ENCODE data around the gene NEIL3. TPM values are rescaled to one million over a fixed set of nuclear protein-coding genes. Genes with fewer than 3 reads are reported as not detected.

Gene NEIL3
- total RNA-seq, 2 experiments from 2014 or later, result 16.6 to 18.7 TPM

DNA sequence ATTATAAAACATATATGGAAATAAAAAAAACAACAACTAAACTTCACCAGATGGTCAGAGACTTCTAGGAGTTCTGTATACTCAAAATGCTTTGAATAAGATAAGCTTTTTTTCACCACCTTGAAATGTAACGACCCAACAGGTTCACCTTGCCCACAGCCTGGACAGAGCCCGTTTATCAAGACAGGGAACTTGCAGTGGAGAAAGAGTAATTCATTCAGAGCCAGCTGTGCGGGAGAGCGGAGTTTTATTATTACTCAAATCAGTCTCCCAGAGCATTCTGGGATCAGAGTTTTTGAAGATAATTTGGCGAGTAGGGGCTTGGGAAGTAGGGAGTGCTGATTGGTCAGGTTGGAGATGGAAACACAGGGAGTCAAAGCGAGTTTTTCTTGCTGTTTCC, 94.1 kb downstream of the NEIL3 start:
- DNase-seq (no peak), ATAC-seq (no peak)
- ChIA-PET CTCF (interaction anchor here (0.6 to 1.6 kb wide), 4 partner anchors 10 to 153 kb away, joined by 3 to 5 read pairs (median 4); no protein-coding TSS in a partner anchor), POLR2A (interaction anchor here (1.6 to 1.8 kb wide), 2 partner anchors 11 to 38 kb away, joined by 3 to 7 read pairs; partner anchors contain the start of gene AGA)
- Mint-ChIP-seq H3K4me3 (no peak overlapping the region), H3K9me3 (no peaks in the 10 kb centered on the region), H3K27ac (no peak overlapping the region), H3K27me3 (no peaks in the 10 kb centered on the region), H3K4me1 (ENCODE audit: low read depth) (peaks cover 38% of the 10 kb centered on the region), H3K36me3 (ENCODE audit: low read depth) (no peaks in the 10 kb centered on the region)
- TF ChIP-seq, protein P1, sequence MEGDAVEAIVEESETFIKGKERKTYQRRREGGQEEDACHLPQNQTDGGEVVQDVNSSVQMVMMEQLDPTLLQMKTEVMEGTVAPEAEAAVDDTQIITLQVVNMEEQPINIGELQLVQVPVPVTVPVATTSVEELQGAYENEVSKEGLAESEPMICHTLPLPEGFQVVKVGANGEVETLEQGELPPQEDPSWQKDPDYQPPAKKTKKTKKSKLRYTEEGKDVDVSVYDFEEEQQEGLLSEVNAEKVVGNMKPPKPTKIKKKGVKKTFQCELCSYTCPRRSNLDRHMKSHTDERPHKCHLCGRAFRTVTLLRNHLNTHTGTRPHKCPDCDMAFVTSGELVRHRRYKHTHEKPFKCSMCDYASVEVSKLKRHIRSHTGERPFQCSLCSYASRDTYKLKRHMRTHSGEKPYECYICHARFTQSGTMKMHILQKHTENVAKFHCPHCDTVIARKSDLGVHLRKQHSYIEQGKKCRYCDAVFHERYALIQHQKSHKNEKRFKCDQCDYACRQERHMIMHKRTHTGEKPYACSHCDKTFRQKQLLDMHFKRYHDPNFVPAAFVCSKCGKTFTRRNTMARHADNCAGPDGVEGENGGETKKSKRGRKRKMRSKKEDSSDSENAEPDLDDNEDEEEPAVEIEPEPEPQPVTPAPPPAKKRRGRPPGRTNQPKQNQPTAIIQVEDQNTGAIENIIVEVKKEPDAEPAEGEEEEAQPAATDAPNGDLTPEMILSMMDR (IDR thresholded peaks at IDR 0.05), result no peak
- intact Hi-C loops (cut with micrococcal nuclease), result no loop called here

DNA sequence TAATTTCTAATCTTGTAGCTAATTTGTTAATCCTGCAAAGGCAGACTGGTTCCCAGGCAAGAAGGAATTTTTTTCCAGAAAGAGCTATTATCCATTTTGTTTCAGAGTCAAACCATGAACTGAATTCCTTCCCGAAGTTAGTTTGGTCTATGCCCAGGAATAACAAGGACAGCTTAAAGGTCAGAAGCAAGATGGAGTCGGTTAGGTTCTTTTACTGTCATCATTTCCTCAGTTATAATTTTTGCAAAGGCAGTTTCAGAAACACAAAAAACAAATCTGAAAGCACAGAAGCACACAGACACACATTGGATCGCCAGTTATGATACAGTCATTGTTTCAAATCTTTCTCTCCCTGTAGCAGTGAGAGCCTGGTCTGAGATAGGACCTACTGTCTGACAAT, 94.7 kb downstream of the NEIL3 start:
- CTCF ChIA-PET, result interaction anchor here (0.6 to 1.3 kb wide), 2 partner anchors 12 to 96 kb away, joined by 3 read pairs; no protein-coding TSS in a partner anchor
- intact Hi-C loops (cut with micrococcal nuclease), result no loop called here
- POLR2A ChIA-PET, result interaction anchor here (1.6 to 1.8 kb wide), 2 partner anchors 11 to 38 kb away, joined by 3 to 7 read pairs; partner anchors contain the start of gene AGA

DNA sequence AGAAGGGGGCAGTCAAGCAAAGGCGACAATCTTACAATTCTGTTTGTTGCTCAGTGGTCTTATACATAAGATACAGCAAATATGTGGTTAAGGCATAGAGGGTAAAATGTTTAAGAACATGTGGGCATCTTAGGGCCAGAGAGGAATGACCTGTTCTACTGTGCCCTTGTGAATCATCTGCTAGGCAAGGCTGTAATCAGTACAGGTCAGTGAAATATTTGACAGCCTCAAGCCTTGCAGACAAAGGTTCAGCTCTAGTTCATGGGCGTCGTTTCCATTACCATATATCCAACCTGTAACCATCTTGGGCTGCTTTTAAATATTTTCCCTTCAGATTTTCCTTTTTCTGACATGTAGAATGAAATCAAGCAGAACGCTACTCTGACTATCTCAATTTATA, 95.3 kb downstream of the NEIL3 start:
- ATAC-seq, result no peak
- ChIA-PET CTCF (no interaction called here), POLR2A (interaction anchor here (0.5 kb wide), 1 partner anchor 1049 kb away, joined by 3 read pairs; no protein-coding TSS in a partner anchor)
- no peaks in the 10 kb centered on the region for H3K27me3 Mint-ChIP-seq
- no peaks in the 10 kb centered on the region for H3K9me3 Mint-ChIP-seq
- TF ChIP-seq, protein P1 (IDR thresholded peaks at IDR 0.05), result no peak
- intact Hi-C loops (cut with micrococcal nuclease), result no loop called here
- no peak overlapping the region for H3K4me3 Mint-ChIP-seq
- H3K27ac Mint-ChIP-seq, result no peak overlapping the region
- peaks cover 30% of the 10 kb centered on the region for H3K4me1 Mint-ChIP-seq (ENCODE audit: low read depth)
- H3K36me3 Mint-ChIP-seq (ENCODE audit: low read depth), result no peaks in the 10 kb centered on the region
- no peak for DNase-seq

More for the DNA sequence above, 94.7 kb downstream of the NEIL3 start:
- ATAC-seq (no peak), DNase-seq (no peak)
- Mint-ChIP-seq H3K4me1 (ENCODE audit: low read depth) (peaks cover 37% of the 10 kb centered on the region), H3K27ac (no peak overlapping the region), H3K27me3 (no peaks in the 10 kb centered on the region), H3K4me3 (no peak overlapping the region), H3K36me3 (ENCODE audit: low read depth) (no peaks in the 10 kb centered on the region), H3K9me3 (no peaks in the 10 kb centered on the region)
- TF ChIP-seq, protein P1 (IDR thresholded peaks at IDR 0.05), result no peak

DNA sequence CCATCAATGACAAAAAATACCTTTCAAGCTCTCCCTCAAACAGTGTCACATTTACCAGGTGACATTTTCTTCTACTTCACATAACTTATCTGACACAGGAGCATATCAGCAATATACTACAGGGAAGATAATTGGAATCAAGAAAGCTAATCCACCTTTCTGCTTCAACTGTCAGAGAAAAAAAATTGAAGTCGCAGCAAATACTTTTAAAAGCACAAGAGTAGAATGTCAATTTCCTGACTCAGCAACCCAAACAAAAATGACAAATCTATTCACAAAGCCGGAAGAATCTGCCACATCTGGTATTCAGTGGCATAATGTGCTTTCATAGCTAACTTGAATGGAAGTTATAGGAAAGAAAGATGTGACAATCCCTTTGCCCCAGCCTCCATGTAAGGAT, 95.8 kb downstream of the NEIL3 start:
- H3K4me1 Mint-ChIP-seq (ENCODE audit: low read depth), result peaks cover 25% of the 10 kb centered on the region
- intact Hi-C loops (cut with micrococcal nuclease), result no loop called here
- no peaks in the 10 kb centered on the region for H3K27me3 Mint-ChIP-seq
- POLR2A ChIA-PET, result interaction anchor here (0.5 kb wide), 1 partner anchor 1050 kb away, joined by 3 read pairs; no protein-coding TSS in a partner anchor
- TF ChIP-seq, protein P1 (IDR thresholded peaks at IDR 0.05), result no peak
- CTCF ChIA-PET, result no interaction called here
- H3K9me3 Mint-ChIP-seq, result no peaks in the 10 kb centered on the region
- H3K4me3 Mint-ChIP-seq, result no peak overlapping the region
- ATAC-seq (no peak), DNase-seq (no peak)
- H3K36me3 Mint-ChIP-seq (ENCODE audit: low read depth), result no peaks in the 10 kb centered on the region
- H3K27ac Mint-ChIP-seq, result no peak overlapping the region

DNA sequence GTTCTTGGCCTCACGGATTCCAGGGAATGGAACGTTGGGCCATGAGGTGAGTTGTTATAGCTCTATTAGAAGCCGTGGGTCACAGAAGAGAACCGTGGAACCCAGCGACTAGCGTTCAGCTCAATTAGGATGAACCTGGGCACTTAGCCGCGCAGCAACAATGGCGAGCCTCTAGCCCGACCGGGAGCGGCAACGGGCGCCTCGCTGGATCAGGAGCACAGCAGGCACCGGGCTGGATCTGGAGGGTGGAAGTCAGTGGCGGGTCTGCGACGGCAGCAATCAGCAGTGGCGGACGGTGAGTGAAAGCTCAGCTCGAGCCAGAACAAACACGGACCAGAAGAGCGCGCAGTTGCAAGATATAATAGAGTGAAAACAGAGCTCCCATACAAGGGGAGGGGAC, 98.3 kb downstream of the NEIL3 start:
- CTCF ChIA-PET, result no interaction called here
- H3K36me3 Mint-ChIP-seq (ENCODE audit: low read depth), result no peaks in the 10 kb centered on the region
- H3K27ac Mint-ChIP-seq, result no peak overlapping the region
- POLR2A ChIA-PET, result no interaction called here
- ATAC-seq, result no peak
- H3K9me3 Mint-ChIP-seq, result no peaks in the 10 kb centered on the region
- no peak overlapping the region for H3K4me3 Mint-ChIP-seq
- intact Hi-C loops (cut with micrococcal nuclease), result no loop called here
- TF ChIP-seq, protein P1 (IDR thresholded peaks at IDR 0.05), result no peak
- peaks cover 6% of the 10 kb centered on the region for H3K4me1 Mint-ChIP-seq (ENCODE audit: low read depth)
- no peaks in the 10 kb centered on the region for H3K27me3 Mint-ChIP-seq
- no peak for DNase-seq
